ENCODE results near the gene ARHGAP40.

The ARHGAP40 gene

GRCh38 chr20:38623061-38623460, 21.5 kb downstream of the ARHGAP40 start:
- DNase-seq, result no peak

DNA sequence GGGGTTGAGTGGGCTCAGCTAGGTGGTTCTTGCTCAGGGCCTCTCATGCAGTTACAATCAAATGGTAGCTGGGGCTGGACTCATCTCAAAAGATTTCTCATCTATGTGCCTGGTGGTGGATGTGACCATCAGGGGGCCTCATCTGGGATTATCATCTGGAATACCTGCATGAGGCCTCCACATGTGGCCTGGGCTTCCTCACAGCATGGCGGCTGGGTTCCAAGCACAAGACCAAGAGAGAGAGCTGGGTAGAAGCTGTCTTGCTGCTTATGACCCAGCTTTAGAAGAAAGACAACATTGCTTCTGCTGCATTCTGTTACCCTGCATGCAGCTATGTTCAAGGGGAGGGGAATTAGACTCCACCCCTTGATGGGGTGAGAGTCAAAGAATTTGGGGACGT, 22.5 kb downstream of the ARHGAP40 start:
- no peak for DNase-seq

GRCh38 chr20:38625896-38626295, 24.3 kb downstream of the ARHGAP40 start:
- no peak for DNase-seq

DNA sequence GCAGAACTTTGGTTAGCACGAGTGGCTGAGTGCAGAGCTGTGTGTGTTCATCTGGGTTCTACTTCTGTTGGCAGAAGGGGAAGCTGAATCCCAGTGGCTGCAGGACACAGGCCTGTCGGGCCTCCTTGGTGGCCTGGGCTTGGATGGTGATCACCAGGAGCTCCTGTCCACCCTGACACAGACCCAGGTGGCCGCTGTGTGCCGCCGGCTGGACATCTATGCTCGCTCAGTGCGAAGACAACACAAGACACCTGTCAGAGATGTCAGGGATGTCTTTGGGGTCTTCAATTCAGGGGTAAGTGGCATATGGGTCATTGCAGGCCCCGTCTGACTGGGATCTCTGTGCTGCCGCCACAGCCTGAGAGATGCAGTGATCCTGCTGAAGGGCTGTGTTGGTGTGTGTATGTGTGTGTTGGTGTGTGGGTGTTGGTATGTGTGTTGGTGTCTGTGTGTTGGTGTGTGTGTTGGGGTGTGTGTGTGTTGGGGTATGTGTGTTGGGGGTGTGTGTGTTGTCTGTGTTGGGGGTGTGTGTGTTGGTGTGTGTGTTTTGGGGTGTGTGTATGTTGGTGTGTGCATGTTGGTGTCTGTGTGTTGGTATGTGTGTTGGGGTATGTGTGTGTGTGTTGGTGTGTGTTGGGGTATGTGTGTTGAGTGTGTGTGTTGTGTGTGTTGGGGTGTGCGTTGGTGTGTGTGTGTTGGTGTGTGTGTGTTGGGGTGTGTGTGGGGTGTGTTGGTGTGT, 25.5 kb downstream of the ARHGAP40 start:
- DNase-seq, result no peak

DNA sequence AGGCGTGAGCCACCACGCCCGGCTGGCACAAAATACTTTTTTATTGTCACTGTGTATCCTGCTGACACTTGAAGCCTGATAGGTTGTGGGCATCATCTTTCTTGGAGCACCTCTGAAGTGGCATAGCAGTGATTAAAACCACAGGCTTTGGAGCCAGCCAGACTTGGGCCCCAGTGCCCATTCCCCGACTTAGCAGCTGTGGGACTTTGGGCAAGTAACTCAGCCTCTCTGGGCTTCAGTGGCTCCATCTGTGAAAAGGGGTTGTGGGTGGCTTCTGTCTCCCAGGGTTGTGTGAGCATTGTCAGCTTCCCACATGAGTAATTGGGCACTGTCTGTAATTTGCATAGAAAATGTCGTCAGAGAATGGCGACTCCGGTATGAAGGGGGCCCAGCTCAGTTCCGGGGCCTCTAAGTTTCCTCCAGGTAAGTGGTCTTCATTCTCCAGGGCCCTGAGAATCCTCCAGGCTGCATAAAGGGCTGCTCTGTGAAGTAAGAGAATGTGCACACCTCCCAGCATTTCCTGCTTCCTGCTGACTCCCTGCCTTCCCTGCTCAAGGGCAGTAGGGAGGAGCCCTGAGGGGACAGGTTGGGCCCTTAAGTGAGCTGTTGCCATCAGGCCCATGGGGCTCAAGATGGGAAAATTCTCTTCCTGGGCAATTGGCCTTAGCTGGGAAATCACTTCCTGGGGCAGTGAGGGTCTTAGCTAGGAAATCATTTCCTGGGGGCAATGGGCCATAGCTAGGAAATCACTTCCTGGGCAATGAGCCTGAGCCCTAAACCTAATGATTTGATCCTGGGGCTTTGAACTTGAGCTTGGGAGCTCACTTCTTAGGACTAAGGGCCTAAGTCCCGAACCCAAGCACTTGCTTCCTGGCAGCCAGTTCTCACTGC, 27.2 kb downstream of the ARHGAP40 start:
- DNase-seq, result no peak

DNA sequence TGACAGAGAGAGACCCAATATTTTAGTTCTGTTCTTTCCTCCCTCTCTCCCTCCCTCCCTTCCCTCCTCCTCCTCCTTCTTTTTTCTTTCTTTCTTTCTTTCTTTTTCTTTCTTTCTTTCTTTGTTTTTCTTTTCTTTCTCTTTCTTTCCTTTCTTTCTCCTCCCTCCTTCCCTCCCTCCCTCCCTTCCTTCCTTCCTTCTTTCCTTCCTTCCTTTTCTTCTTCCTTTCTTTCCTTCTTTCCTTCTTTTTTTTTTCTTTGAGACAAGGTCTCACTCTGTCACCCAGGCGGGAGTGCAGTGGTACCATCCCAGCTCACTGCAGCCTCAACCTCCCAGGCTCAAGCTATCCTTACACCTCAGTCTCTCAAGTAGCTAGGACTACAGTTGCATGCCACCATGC, 28.4 kb downstream of the ARHGAP40 start:
- no peak for DNase-seq

- DNase-seq, result no peak
These were observed 29.1 kb downstream of the ARHGAP40 start for GRCh38 chr20:38630727-38631126.

DNA sequence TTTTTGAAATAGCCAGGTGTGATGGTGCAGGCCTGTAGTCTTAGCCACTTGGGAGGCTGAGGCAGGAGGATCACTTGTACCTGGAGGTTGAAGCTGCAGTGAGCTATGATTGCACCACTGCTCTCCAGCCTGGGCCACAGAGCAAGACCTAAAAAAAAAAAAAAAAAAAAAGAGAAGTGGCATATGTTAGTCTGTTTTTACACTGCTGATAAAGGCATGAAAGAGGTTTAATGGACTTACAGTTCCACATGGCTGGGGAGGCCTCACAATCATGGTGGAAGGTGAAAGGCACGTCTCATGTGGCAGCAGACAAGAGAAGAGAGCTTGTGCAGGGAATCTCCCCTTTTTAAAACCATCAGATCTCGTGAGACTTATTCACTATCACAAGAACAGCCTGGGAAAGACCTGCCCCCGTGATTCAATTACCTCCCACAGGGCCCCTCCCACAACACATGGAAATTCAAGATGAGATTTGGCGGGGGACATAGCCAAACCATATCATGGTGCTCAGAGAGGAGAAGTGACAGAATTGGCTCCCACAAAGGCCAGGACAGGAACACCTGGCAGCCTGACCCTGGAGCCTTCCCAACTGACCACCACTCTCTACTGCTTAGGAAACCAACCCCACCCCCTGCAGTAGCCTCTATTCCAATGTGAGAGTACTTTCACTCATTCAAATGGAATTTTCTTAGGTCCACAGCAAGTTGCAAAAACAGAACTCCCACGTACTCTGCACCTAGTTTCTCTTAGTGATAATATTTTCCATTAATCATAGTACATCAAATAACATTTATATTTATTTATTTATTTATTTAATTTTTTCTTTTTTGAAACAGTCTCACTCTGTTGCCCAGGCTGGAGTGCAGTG, 29.8 kb downstream of the ARHGAP40 start:
- DNase-seq, result no peak

DNA sequence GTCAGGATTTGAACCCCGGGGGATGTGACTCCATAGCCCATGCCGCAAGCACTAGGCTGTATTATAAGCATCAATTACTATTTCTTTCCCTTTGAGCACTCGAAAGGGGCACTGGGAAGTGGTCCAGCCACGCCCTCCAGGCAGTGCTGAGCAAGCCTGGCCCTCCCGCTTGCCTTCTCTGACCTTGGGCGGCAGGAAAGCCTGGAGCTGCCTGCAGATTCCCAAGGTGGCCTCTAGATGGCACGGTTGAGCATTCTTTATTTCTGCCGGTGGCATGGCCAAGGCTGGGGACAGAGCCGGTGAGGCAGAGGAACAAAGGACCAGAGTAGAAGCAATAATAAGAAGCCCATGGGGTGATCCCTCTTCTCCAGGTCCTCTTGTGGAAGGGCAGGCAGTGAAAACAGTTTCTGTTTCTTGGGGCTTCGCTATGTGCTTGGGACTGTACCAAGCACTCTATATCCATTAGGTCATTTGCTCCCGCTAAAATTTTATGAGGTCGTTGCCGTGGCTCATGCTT, 32.0 kb downstream of the ARHGAP40 start:
- peak; percentile 56 for DNase-seq

DNA sequence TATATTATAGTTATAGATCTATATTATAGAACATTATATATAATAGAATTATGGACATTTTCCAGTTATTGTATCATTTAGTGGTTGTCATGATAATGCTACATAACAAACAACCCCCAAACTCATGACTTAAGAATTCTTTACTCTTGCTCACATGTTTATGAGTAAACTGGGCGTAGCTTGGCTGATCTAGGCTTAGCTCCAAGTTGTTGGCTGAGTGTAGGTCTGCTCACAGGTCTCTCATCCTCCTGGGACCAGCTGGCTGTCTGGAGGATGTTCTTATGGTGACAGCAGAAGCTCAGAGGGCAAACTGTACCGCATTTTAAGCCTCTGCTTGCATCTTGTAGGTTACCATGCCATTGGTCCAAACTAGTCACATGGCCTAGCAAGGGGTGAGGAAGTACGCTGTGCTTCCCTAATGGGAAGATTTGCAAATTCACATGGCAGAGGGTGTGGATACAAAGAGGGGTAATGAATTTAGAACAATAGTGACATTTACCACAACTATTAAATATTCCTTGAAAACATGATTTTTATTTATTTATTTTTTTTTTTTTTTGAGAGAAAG, 34.2 kb downstream of the ARHGAP40 start:
- DNase-seq, result no peak

- no peak for DNase-seq
These were observed 38.9 kb downstream of the ARHGAP40 start for GRCh38 chr20:38640521-38640920.

- DNase-seq, result no peak
These were observed 40.9 kb downstream of the ARHGAP40 start for GRCh38 chr20:38642498-38642897.

GRCh38 chr20:38644588-38645260, 43.1 kb downstream of the ARHGAP40 start:
- no peak for DNase-seq

- no peak for DNase-seq
These were observed 43.7 kb downstream of the ARHGAP40 start for GRCh38 chr20:38645351-38645750.

DNA sequence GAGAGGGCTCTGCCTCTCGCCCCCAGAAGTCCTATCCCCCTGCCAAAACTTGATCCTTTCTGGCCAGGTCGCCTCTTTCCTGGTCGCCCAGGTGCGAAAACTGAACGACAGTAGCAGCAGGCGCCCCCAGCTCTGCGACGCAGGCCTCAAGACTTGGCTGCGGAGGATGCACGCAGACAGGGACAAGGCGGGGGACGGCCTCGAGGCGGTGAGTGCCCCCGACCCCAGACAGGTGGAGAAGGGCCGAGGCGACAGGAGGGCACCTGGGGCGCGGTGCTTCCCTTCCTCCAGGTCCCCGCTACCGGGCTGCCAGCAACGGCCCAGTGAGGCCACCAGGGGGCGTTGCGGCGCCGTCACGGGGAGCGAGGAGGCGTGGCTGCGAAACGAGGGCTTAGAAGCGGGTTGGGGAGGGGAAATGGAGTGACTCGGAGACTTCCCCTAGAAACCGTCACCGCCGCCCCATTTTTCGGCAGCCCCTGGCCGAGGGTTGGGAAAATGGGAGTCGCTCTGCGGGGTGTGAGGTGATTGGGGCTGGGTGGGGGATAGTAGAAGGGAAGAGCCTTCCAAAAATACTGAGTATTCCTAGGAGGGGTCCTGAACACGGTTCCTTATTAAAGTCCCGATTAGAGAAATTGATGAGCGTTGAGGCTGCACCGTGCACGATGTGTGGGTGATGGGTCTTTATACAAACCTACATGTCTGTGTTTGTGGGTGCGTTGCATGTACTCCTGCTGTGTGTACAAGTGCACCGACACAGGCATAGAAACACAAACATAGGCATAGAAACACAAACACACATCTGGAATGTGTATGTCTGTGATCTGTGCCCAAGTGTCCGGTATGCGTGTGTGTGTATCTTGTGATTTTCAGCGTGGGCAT, 44.6 kb downstream of the ARHGAP40 start:
- peak; percentile 87 for DNase-seq

DNA sequence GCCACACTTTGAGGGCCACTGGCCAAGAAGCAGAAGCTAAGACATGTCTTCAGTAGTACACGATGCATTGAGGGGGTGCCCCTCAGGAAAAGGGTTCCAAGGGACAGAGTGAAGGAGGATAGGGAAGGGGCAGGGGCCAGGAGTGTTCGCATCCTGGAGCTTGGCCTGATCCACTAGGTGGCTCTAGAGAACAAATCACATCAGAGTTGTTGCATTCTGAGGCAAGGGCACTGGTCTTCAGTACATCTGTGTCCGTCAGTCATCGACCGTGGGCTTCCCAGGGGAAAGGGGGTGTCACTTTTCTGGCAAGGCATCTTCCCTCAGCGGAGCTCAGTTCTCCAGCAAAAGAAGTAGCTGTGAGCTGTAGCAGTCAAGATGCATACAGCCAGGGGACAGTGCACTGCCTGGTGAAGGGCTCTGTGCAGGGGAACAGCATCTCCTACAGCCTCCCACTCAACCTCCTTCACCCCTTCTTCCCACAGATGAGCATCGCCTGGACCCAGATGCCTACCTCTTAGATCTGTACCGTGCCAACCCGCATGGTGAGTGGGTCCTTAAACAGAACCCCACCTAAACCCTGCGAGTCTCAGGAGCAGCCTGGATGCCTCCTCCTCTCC, 47.8 kb downstream of the ARHGAP40 start:
- DNase-seq, result no peak

DNA sequence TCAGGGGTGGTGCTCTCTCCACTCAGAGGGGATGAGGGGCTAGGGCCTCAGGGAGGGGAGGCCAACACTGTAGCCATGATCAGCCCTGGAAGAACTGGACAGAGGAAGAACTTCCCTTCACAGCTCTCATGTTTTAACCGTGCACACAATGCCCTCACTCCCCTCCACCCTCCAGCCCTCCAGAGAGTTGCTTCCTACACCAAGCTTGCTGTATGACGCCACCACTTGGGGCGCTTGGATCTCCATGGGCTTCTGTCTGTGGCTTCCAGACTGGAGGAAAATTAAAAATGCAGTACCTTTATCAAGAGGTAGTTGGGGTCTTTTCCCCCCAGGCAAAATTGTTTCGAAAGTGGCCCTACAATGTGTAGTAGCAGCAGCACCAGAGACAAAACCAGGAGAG, 48.4 kb downstream of the ARHGAP40 start:
- no peak for DNase-seq

DNA sequence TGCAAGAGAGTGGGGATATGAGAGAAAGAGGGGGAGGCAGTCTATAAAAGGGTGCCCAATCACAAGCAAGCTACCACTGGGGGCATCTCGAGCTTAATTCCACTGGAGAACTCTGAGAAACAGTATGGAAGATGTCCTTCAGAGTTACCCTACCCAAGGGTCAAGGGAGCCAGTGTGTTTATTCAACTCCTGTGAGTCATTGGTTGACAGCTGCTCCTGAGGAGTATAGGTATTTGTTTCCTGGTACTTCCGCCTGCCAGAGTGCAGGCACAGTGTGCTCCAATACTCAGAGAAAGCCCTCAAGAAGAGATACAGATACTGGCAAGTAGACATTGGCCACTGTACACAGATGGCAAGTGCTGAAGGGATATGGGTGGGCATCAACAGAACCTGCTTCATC, 49.5 kb downstream of the ARHGAP40 start:
- DNase-seq, result no peak

DNA sequence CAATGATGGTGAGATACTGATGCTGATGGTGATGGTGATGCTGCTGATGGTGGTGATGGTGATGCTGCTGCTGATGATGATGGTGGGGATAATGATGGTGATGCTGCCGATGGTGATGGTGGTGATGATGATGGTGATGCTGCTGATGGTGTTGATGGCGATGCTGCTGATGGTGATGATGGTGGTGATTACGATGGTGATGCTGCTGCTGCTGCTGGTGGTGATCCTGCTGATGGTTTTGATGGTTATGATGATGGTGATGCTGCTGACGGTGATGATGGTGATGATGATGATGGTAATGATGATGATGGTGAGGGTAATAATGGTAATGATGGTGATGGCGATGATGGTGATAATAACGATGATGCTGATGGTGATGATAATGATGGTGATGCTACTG, 50.0 kb downstream of the ARHGAP40 start:
- no peak for DNase-seq

GRCh38 chr20:38652995-38653394, 51.4 kb downstream of the ARHGAP40 start:
- no peak for DNase-seq

GRCh38 chr20:38657390-38657789, 55.8 kb downstream of the ARHGAP40 start:
- DNase-seq, result no peak

All from stimulated activated CD4-positive, alpha-beta T cell treated with anti-CD3 and anti-CD28 coated beads, Interleukin-12 subunit alpha, Interleukin-12 subunit beta, amount 100 ng/mL, for 4 hours (primary cell).